Keratinocyte (primary cell): Measurements from ENCODE around the gene CTIF. TPM values are rescaled to one million over a fixed set of nuclear protein-coding genes. Genes with fewer than 3 reads are reported as not detected.

Experiments used
- DNase-seq: peaks from one replicate; pipeline ENCODE4 v3.0.0-alpha.2; 2011; ENCODE audit warnings: low read depth, missing footprints, low spot score
- FAIRE-seq: peaks from 2 replicates; lab custom pipeline; 2011; peaks lifted over from hg19 to GRCh38; lab: Jason Lieb, UNC
- H2AFZ ChIP-seq: 2 replicates; pipeline ENCODE4 v1.6.0; 2012; ENCODE audit warnings: low read length, control low read depth, inconsistent platforms; ENCODE audit not compliant: control insufficient read depth
- H3K27ac ChIP-seq: 2 replicates; pipeline ENCODE4 v1.5.1; 2011; ENCODE audit warnings: low read length; ENCODE audit not compliant: control insufficient read depth, insufficient read depth
- H3K27me3 ChIP-seq: 3 replicates; pipeline ENCODE4 v1.6.0; 2011; ENCODE audit warnings: low read length; ENCODE audit not compliant: control insufficient read depth, insufficient read depth; ENCODE audit errors: extremely low read depth
- H3K36me3 ChIP-seq, 2 experiments: 2 replicates in 1 of 2; 3 replicates in 1 of 2; pipeline ENCODE4 v1.5.1; 2011; ENCODE audit warnings: low read length in 2 of 2, mild to moderate bottlenecking in 1 of 2; ENCODE audit not compliant: control insufficient read depth in 2 of 2, insufficient read depth in 2 of 2; ENCODE audit errors: extremely low read depth in 1 of 2
- H3K4me1 ChIP-seq: 3 replicates; pipeline ENCODE4 v1.5.1; 2011; ENCODE audit warnings: low read length; ENCODE audit not compliant: control insufficient read depth, insufficient read depth; ENCODE audit errors: extremely low read depth
- H3K4me2 ChIP-seq: 3 replicates; pipeline ENCODE4 v1.6.0; 2011; ENCODE audit warnings: low read depth, low read length; ENCODE audit not compliant: control insufficient read depth, insufficient read depth; ENCODE audit errors: extremely low read depth
- H3K4me3 ChIP-seq, 3 experiments: fragments of 200-600 bp in 1 of 3; sonication (generic) in 1 of 3; 2 replicates in 2 of 3; 3 replicates in 1 of 3; pipeline ENCODE4 v1.5.1; 2011 to 2016; ENCODE audit warnings: low read length in 3 of 3, mild to moderate bottlenecking in 3 of 3, control low read depth in 2 of 3, inconsistent platforms in 1 of 3, low read depth in 1 of 3, mixed read lengths in 1 of 3, mixed run types in 1 of 3, moderate library complexity in 1 of 3; ENCODE audit not compliant: control insufficient read depth in 2 of 3, insufficient read depth in 2 of 3; ENCODE audit errors: extremely low read depth in 1 of 3
- H3K79me2 ChIP-seq: 2 replicates; pipeline ENCODE4 v1.6.0; 2012; ENCODE audit warnings: low read length; ENCODE audit not compliant: control insufficient read depth, insufficient read depth
- H3K9ac ChIP-seq: 3 replicates; pipeline ENCODE4 v1.6.0; 2011; ENCODE audit warnings: low read length; ENCODE audit not compliant: control insufficient read depth, insufficient read depth; ENCODE audit errors: extremely low read depth
- H3K9me1 ChIP-seq: 3 replicates; pipeline ENCODE4 v1.6.0; 2011; ENCODE audit warnings: low read length; ENCODE audit not compliant: control insufficient read depth, insufficient read depth; ENCODE audit errors: extremely low read depth
- H3K9me3 ChIP-seq: 2 replicates; pipeline ENCODE4 v1.5.1; 2012; ENCODE audit warnings: low read depth, low read length; ENCODE audit not compliant: control insufficient read depth
- H4K20me1 ChIP-seq: 3 replicates; pipeline ENCODE4 v1.6.0; 2011; ENCODE audit warnings: low read length; ENCODE audit not compliant: control insufficient read depth, insufficient read depth; ENCODE audit errors: extremely low read depth
- CTCF ChIP-seq, 3 experiments: IDR thresholded peaks in 1 of 3; conservative IDR thresholded peaks in 1 of 3; optimal IDR thresholded peaks in 1 of 3; 2 replicates in 2 of 3; 3 replicates in 1 of 3; pipeline versions ENCODE3 to v1.5.1; 2011; ENCODE audit warnings: low read length in 3 of 3, mild to moderate bottlenecking in 3 of 3, moderate library complexity in 2 of 3, control low read depth in 1 of 3, inconsistent platforms in 1 of 3; ENCODE audit not compliant: insufficient read depth in 2 of 3; ENCODE audit errors: extremely low read depth in 1 of 3
- EZH2 ChIP-seq: IDR thresholded peaks from one replicate; pipeline ENCODE4 v1.6.1; 2012; ENCODE audit warnings: inconsistent platforms, mild to moderate bottlenecking, low read length, moderate library complexity
- dilution Hi-C: fragments of 300-500 bp; cut with MboI; formaldehyde crosslinking; loops from one replicate; pipeline ENCODE4 v1.7.0; 2020; ENCODE audit warnings: low sequenced_read_pairs; ENCODE audit not compliant: extremely low pct_ligation_motif_present
- polyA plus RNA-seq, 5 experiments: library from polyadenylated mRNA; depleted of rRNA in 3 of 5; stranded (reverse) in 3 of 5; stranded (forward) in 1 of 5; unstranded in 1 of 5; fragments of >200 nt; gene quantifications; 1 replicate in 1 of 5; 2 replicates in 3 of 5; 3 replicates in 1 of 5; pipeline versions ENCODE4 v1.2.1 to v1.2.3, GENCODE V29; 2011 to 2012; ENCODE audit warnings: missing spikeins in 2 of 5, low read depth in 1 of 5, low replicate concordance in 1 of 5

The CTIF gene
- polyA plus RNA-seq, 1 donor (not counting 4 experiments of a cell fraction or from before 2014, with no cell fraction given), result 15.0 TPM

GRCh38 chr18:48740851-48741485 lies 202.1 kb downstream of the CTIF start:
- FAIRE-seq (no peak), DNase-seq (no peak)
- H3K4me1 ChIP-seq, result peaks cover 18% of the 10 kb centered on the region
- H4K20me1 ChIP-seq, result no peaks in the 10 kb centered on the region
- no peaks in the 10 kb centered on the region for H3K9me3 ChIP-seq
- no peaks in the 10 kb centered on the region for H3K27me3 ChIP-seq
- no peak overlapping the region for H3K4me2 ChIP-seq
- H3K9me1 ChIP-seq, result no peaks in the 10 kb centered on the region
- no peaks in the 10 kb centered on the region for H3K79me2 ChIP-seq
- H2AFZ ChIP-seq, result no peak overlapping the region
- no peak overlapping the region for H3K27ac ChIP-seq
- no peak overlapping the region for H3K9ac ChIP-seq
- H3K4me3 ChIP-seq, result no peak overlapping the region
- TF ChIP-seq CTCF (optimal IDR thresholded peaks at IDR 0.05 in 1 of 3, IDR thresholded peaks at IDR 0.05 in 1 of 3, conservative IDR thresholded peaks at IDR 0.05 in 1 of 3; ENCODE audit: extremely low read depth in 1 of 3, insufficient read depth in 2 of 3, low read length in 3 of 3) (no peak), EZH2 (no peak)
- peaks cover 0 to 1% of the 10 kb centered on the region in 2 experiments for H3K36me3 ChIP-seq
- dilution Hi-C loops, result no loop called here

GRCh38 chr18:48741866-48742265 lies 203.0 kb downstream of the CTIF start:
- no peak overlapping the region for H3K9ac ChIP-seq
- no peak overlapping the region for H3K4me2 ChIP-seq
- no peaks in the 10 kb centered on the region for H3K9me3 ChIP-seq
- no peaks in the 10 kb centered on the region for H3K27me3 ChIP-seq
- dilution Hi-C loops, result no loop called here
- H3K4me1 ChIP-seq, result peaks cover 15% of the 10 kb centered on the region
- H3K4me3 ChIP-seq, result no peak overlapping the region
- DNase-seq, result no peak
- FAIRE-seq, result no peak
- peaks cover 0 to 1% of the 10 kb centered on the region in 2 experiments for H3K36me3 ChIP-seq
- H2AFZ ChIP-seq, result no peak overlapping the region
- H3K27ac ChIP-seq, result no peak overlapping the region
- H3K9me1 ChIP-seq, result no peaks in the 10 kb centered on the region
- TF ChIP-seq CTCF (optimal IDR thresholded peaks at IDR 0.05 in 1 of 3, IDR thresholded peaks at IDR 0.05 in 1 of 3, conservative IDR thresholded peaks at IDR 0.05 in 1 of 3; ENCODE audit: extremely low read depth in 1 of 3, insufficient read depth in 2 of 3, low read length in 3 of 3) (no peak), EZH2 (no peak)
- no peaks in the 10 kb centered on the region for H4K20me1 ChIP-seq
- H3K79me2 ChIP-seq, result no peaks in the 10 kb centered on the region
